ENCODE results near the gene CAPZB.

- TF ChIP-seq, protein P1, sequence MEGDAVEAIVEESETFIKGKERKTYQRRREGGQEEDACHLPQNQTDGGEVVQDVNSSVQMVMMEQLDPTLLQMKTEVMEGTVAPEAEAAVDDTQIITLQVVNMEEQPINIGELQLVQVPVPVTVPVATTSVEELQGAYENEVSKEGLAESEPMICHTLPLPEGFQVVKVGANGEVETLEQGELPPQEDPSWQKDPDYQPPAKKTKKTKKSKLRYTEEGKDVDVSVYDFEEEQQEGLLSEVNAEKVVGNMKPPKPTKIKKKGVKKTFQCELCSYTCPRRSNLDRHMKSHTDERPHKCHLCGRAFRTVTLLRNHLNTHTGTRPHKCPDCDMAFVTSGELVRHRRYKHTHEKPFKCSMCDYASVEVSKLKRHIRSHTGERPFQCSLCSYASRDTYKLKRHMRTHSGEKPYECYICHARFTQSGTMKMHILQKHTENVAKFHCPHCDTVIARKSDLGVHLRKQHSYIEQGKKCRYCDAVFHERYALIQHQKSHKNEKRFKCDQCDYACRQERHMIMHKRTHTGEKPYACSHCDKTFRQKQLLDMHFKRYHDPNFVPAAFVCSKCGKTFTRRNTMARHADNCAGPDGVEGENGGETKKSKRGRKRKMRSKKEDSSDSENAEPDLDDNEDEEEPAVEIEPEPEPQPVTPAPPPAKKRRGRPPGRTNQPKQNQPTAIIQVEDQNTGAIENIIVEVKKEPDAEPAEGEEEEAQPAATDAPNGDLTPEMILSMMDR (IDR thresholded peaks at IDR 0.05): no peak
- TF ChIP-seq EP300 (IDR thresholded peaks at IDR 0.05; ENCODE audit: low read depth): no peak
- no peak for TF ChIP-seq POLR2A (IDR thresholded peaks at IDR 0.05)
These were observed 68.3 kb downstream of the CAPZB start for GRCh38 chr1:19416921-19417470.

Data from transverse colon (tissue), 3 donors.